GM12872 (cell line): ENCODE data around the gene SORBS2.

Experiments used
- CTCF ChIP-seq: IDR thresholded peaks from 3 replicates; pipeline ENCODE4 v1.5.1; 2011; ENCODE audit warnings: low read depth, mild to moderate bottlenecking, low read length, moderate library complexity; ENCODE audit not compliant: insufficient read depth

The SORBS2 gene

GRCh38 chr4:185787926-185788679 is 23.9 kb downstream of the SORBS2 start:
- no peak for TF ChIP-seq CTCF

DNA sequence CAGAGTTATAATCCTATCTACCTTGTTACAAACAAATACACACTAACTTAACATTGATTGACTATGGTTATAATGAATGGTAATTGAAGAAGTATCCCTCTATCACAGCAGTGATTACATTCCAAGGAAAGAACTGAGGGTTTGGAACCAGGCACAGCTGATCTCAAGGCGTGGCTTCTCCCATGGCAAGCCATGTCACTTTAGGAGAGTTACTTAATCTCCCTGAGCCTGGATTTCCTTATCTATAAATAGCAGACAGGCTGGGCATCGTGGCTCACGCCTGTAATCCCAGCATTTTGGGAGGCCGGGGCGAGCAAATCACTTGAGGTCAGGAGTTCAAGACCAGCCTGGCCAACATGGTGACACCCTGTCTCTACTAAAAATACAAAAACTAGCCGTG is 25.6 kb downstream of the SORBS2 start:
- no peak for TF ChIP-seq CTCF

DNA sequence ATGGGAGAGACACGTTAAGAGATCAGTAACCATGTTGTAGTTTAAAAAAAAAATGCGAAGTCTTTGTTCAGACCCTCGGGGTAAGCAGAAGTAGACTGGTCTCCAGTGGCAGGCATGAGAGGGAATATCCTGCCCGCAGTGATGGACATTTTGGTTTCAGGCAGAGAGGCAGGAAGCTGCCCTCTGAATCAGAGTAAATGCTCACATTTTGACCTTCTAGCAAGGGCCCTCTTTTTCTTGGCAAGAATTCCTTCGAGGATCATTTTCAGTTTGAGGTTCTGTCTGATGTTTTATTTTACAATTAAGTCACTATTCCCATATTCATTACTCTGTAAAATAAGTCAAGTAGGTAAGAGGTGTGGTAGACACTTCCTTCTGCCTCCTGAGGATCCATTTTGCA is 28.4 kb downstream of the SORBS2 start:
- no peak for TF ChIP-seq CTCF

DNA sequence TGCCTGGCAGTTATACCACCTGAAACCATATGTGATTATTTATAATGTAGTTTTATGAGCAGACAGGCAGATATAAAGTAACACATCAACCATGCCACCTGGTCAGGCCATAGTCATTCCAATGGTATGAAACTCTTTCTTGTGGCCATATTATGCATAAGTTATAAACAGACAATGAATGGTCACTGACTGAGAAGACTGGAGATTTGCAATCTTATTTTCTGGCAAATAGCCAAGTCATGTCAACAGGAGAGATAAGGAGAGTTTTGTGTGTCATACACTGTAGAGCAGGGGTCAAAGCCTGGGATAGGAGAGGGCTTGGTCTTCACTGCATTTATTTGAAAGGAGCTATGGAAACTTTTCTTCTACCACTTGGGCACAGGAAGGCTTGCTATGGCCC is 29.5 kb downstream of the SORBS2 start:
- no peak for TF ChIP-seq CTCF

DNA sequence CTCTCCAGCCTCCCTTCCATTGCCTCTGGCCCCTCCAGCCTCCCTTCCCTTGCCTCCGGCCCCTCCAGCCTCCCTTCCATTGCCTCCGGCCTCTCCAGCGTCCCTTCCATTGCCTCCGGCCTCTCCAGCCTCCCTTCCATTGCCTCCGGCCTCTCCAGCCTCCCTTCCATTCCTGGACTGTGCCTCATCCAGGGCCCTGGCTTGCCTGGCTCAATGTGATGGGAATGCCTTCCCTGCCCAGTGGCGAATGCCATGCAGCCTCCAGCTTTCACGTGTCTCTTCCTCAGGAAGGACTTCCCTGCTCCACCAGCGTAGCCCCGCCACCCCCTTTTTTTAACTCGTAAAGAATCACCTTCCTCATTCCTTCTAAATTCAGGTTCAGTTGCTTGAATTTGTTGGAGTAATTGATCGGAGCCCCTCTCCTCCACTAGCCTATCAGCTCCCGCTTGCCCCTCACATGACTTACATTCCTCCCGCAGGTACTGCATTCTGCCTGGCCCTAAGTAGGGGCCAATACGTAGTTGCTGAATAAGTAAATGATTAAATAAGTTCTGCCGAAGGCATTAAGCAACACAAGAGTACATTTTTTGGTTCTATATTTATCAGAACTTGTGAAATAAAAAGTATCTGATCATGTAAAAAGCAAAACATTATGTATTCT is 30.3 kb downstream of the SORBS2 start:
- TF ChIP-seq CTCF: no peak

DNA sequence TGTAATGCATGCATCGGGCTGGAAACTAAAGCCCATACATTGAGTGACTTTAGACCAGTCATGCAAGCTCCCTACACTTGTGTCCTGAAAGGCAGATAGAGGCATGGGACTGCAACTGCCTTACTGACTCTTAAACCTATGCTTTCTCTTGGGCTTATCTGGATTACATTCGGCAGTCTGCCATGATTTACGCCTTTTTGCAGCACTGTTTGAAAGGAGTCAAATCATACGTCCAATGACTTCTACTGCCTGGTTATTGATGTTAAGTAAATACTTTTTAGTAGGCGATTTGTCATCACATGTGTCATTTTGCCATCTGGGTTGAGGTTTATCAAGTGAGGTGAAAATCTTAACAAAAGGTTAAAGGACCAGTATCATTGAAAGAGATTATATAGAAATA is 31.5 kb downstream of the SORBS2 start:
- no peak for TF ChIP-seq CTCF

GRCh38 chr4:185779517-185779916 is 32.5 kb downstream of the SORBS2 start:
- no peak for TF ChIP-seq CTCF
